H1 (cell line): Measurements from ENCODE around the gene IL17RD. TPM values are rescaled to one million over a fixed set of nuclear protein-coding genes. Genes with fewer than 3 reads are reported as not detected.

Experiments
- SUZ12 ChIP-seq: fragments of 200-600 bp; sonication (generic); IDR thresholded peaks from 2 replicates; pipeline ENCODE4 v1.6.1; 2012; ENCODE audit warnings: mild to moderate bottlenecking, inconsistent platforms, low read length, moderate library complexity, mixed read lengths
- polyA plus RNA-seq, 7 experiments: library from polyadenylated mRNA; depleted of rRNA in 3 of 7; stranded (reverse) in 5 of 7; unstranded in 2 of 7; fragments of >200 nt in 5 of 7; fragments of 200-250 nt in 2 of 7; gene quantifications; 1 replicate in 5 of 7; 2 replicates in 1 of 7; 4 replicates in 1 of 7; pipeline versions ENCODE4 v1.2.1 to v1.2.3, GENCODE V29; 2011 to 2013; ENCODE audit warnings: missing spikeins in 2 of 7, mixed read lengths in 2 of 7
- total RNA-seq: library from RNA; stranded (reverse); fragmentation: NEBNext Ultra II Directional; extraction: Animal tissue kit (Norgen Biotek cat#: 25700); gene quantifications from 2 replicates; pipeline ENCODE4 v1.2.1, GENCODE V29; 2021

The IL17RD gene
- total and polyA plus RNA-seq, 2 of the 8 experiments (the other 6 are each of a cell fraction or from before 2014, with no cell fraction given): 10.9 to 48.9 TPM

- no peak for TF ChIP-seq SUZ12
- TF ChIP-seq, all 59 proteins: peak for 0
These were observed 105.7 kb downstream of the IL17RD start (continued) for GRCh38 chr3:57059411-57059810.
